Measurements from ENCODE around the gene RPRD1B.

Gene RPRD1B, protein sequence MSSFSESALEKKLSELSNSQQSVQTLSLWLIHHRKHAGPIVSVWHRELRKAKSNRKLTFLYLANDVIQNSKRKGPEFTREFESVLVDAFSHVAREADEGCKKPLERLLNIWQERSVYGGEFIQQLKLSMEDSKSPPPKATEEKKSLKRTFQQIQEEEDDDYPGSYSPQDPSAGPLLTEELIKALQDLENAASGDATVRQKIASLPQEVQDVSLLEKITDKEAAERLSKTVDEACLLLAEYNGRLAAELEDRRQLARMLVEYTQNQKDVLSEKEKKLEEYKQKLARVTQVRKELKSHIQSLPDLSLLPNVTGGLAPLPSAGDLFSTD

DNA sequence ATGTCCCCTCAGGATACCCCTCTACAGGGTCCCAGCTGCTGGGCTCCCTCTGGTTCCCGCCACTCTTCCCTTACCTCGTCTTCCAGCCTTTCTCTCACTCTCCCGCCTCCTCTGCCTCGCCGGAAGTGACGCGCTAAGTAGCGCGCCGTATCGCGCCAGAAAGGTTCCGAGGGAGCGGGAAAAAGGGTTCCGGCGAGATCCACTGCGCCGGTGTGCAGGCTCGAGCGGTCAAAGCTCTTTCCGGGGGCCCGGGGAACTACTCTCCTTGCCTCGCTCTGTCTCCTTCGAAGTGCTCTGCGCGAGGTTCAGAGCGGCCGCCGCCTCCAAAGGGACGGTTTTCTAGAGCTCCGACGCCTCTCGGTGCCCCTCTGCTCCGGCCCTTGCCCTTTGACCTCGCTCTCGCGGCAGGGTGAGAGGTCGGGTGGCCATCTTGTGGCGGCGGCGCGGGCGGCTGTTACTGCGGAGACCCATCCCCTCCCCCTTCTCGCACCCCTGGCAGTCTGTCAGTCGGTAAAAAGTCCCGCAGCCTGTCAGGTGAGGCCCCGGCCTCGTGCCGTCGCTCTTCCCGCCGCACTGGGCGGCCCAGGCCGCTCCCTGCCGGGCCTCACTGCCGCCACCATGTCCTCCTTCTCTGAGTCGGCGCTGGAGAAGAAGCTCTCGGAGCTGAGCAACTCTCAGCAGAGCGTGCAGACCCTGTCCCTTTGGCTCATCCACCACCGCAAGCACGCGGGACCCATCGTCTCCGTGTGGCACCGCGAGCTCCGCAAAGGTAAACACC is at the start of gene RPRD1B, which contains the start of gene TTI1:
TSS of gene RPRD1B (plus strand) at position 417 of the 778 bp plus-strand sequence. CDS start at position 619, 202 bp downstream.
TSS of gene TTI1 (minus strand) at position 127 of the 778 bp plus-strand sequence. CDS start 19,640 bp downstream, outside the sequence.
- peak; percentile 96 for DNase-seq (ENCODE audit: low spot score)

DNA sequence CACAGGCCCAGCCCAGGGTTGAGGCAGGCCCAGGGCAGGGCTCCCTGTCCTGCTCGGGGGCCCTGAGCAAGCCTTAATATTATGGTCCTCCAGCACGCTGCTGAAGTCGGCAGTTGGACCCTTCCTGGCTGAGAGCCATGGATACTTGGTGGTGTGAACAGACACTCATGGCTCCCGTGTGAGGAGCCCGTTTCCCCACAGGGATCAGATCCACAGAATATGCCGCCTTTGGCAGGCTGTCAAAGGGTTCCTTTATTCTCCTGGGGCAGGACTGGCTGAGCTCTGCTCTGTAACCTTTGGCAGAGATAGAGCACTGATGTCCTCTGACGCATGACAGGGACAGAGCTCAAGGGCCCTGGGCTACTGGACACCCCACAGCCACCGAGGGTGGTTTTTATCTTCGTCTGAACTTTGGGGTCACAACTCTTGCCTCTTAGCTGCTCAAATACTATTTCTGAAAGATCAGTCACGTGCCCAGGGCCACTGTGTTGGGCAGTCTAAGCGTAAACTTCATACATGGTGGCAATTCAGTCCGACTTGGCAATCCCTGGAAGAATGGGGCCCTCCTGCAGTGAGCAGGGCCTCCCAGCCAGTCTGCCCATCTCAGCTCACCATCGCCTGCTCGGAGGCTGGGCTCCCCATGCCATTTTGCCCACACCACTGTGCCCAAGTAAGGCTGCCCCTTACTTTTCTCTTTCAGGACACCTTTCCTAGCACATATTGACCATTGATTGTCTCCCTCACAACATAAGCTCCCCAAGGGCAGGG is 49.3 kb upstream of the RPRD1B start:
- DNase-seq (ENCODE audit: low spot score), result no peak

DNA sequence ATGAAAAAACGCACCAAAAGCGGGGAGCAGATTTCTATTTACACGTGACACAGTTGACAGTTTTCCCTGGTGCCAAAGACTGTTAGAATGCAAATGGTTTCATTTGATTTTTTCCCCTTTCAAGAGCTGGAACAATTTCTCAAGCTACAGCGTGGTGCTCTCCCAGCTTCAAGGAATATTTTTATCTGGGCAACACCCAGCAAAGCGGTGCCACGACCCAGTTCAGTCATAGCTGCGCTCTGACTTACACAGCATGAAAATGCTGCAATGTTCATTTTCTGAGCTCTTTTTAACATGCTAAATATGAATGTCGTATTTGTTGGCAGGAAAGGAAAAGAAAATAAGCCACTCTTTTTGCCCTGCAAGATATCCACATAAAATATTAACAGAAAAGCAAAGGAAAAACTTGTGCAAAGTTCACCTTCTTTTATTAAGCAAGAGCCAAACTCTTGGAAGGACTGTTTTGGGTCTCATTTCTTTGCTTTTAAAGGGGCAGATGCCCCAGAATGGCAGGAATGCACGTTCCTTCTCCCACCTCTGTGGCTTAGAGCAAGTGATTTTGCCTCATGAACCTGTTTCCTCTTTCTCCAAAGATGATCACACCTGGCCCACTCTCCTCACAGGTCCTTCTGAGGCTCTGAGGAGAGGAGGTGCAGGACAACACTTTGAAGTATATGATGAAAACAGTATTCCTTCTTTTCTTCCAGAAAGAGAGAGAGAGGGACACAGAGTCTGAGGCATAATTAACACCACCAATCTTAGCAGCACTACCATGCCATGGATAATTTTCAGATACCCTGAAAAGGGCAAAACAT is 47.3 kb upstream of the RPRD1B start:
- DNase-seq (ENCODE audit: low spot score), result no peak

DNA sequence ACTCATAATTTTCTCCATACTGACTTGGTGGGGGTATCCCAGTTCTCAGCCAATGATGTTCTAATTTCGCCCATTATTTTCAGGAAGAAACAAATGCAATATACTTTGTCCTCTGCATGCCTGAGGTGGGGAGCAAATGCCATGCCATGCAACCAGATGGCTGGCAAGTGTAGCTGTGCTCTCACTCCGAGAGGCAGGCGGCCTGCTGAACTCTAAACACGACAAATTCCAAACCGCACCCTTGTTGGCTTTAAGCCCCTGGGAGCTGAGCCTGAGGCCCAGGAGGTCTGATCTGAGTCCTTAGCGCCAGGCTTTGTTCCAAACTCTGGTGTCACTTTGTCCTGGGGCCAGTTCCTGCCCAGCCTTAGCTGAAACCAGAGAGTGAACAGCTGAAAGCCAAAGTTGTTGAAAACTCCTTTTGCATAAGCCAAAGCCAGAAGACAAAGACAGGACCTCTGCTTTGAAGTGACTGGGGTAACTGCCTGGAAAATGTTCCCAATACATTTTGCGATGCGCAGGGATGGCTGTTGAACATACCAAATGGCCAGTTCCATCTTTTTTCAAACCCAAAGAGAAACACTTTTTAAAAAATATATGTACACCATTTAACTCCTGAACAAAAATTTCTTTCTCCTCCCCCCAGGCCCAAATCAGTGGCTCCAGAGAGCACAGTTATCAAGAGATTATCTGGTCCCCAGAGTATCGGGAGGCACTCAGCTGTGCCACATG is 46.5 kb upstream of the RPRD1B start:
- no peak for DNase-seq (ENCODE audit: low spot score)

DNA sequence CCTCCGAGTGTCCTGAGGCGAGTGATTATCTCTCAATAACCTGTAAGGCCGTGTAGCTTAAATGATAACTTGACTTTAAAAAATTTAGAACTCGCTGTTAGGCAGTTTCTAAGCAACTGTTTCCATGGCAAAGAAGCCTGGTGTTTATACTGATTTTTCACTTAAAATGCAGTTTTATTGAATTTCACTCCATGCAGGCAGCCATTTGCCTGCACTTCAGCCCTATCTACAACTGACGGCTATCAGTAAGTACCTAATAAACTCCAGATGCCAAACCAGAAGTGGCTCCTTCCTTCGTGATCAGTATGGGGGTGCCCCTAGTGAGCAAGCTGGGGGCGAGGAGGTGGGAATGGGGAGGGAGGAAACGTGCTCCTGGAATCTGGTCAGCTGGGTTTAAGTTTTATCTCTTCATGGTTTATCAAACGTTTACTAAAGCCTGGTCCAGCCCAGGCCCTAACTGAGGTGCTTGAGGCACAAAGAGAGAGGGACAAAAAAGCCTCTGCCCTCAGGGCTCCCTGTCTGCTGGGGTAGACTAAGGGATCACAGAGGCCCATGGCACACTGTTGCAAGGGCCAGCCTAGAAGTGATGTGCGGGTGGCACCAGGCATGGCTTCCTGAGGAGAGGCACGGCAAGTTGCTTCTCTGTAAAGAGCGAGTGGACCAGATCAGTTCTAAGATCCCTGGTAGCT is 45.8 kb upstream of the RPRD1B start:
- DNase-seq (ENCODE audit: low spot score), result no peak

DNA sequence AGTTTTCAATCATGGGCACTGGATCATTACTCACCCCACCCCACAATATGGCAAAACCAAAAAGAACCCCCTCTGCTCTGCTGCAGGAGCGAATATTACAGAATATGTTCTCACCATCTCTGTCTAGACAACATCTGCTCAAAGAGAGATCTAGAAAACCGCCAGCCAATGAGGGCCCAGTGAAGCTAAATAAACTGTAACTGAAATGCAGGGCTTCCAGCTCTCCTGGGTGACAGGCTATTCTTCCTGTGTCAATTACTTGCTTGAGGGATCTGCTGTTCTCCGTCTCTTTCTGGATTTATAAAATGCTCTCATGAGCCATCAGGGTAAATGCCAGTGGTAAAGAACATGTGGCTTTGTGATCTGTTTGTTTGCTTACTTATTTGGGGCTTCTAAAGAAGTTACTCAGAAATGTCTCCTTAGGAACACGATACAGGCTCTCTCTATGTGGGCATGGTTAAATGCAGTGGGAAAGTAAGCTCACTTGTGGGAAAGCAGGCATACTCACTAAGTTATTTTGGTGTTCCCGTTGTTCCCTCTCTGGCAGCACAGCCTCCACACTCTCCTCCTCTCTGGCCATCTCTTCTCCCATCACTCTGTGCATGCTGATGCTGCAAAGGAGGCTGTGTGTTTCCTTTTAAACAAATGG is 45.1 kb upstream of the RPRD1B start:
- DNase-seq (ENCODE audit: low spot score), result no peak

DNA sequence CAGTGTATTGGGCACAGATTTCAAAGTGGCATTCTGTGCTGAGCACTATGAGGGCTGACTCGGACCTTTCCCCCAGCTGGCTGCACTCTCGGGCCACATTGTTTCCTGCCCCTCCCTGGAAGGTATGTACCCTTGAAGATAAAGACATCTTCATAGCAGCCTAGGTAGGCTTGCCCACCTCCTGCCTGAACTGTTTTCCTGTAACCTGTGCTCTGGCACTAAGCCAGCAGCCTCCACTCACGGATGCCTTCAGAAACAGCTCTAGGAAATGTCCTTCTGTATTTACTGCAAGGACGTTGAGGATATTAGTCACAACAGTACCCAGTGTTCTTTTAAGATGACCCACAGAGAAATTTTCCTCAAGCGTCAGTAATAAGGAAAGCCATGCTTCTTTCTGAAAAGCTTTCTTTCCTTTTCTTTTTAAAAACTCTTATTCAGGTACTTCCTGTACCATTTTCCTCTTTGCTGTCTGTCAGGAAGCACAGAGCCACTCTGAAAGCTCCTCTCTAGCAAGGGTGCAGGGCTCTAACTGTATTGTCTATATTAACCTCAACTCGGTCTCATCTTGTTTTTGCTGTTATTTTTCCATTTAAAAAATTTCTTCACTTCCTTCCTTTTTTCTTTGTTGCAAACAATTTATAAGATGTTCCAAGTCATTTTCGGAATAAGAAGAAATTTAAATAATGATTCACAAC is 43.8 kb upstream of the RPRD1B start:
- no peak for DNase-seq (ENCODE audit: low spot score)

DNA sequence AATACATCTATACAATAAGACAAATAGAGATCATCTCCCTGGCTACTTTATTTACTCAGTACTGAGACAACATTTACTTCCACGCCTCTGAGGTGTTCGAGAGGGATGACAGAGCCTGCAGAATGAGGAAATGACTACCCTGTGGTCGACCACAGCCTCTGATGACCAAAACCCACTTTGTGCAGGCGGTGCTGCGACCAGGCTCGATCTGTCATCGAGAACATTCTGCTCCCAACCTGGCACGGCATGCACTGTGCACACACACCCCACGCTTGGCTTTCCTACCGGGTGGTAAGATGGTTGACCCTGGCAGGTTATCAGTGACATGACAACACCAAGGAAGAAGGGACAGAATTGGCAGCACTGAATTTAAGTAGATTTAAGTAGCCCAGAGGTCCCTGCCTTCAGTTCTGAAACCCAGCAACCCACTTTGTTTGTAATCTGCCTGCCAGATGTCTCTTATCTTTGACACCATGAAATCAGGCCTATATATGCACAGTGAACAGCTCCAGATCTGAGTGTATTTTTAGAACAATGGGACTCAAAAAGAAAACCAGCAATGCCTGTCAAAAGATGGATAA is 42.9 kb upstream of the RPRD1B start:
- no peak for DNase-seq (ENCODE audit: low spot score)

DNA sequence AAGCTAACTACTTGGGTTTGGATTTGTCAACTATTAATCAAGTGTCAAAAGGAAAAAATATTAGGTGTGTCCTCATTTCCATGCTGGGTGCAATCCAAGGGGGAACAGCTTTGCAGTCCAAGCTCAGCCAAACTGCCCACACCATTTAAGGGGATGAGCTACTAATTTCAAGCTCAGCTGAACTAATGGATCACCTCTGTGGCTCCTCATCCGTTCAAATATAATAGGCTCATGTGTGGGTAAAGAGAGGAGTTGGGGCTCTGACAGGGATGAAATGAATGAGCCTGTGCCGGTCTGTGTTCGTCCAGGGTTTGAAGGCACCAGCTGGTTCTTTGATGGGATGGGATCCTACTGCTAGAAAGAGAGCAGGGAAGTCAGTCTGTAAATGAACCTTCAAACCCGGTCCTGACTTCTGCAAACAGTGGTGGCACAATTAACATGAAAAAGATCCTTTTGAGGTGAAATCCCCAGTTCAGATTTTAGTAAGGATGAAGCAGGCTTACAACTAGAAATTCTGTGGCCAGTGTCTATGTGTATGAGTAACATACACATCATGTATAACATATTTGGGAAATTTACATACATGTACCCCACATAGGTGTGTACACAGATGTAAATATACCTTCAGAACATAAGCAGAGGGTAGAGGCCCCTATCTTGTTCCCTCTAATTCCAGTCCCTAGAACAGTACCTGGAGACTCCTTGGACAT is 42.2 kb upstream of the RPRD1B start:
- DNase-seq (ENCODE audit: low spot score), result no peak

DNA sequence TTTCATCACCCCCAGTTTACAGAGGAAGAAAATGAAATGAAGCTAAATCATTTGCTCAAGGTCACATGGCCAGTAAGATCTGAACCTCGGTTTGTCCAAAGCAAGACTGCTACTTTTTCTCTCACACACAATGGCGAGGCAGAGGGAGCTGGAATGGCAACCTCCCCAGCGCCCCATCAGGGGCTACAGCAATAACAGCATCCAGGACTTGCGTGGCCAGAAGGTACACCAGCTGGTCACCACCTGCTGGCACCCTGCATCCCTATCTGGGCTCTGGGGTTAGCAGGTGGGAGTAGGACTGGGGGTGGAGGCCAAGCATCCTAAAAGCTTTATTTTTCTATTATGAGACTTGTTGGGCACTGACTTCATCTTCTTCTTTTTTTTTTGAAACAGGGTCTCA is 41.6 kb upstream of the RPRD1B start:
- DNase-seq (ENCODE audit: low spot score), result no peak

DNA sequence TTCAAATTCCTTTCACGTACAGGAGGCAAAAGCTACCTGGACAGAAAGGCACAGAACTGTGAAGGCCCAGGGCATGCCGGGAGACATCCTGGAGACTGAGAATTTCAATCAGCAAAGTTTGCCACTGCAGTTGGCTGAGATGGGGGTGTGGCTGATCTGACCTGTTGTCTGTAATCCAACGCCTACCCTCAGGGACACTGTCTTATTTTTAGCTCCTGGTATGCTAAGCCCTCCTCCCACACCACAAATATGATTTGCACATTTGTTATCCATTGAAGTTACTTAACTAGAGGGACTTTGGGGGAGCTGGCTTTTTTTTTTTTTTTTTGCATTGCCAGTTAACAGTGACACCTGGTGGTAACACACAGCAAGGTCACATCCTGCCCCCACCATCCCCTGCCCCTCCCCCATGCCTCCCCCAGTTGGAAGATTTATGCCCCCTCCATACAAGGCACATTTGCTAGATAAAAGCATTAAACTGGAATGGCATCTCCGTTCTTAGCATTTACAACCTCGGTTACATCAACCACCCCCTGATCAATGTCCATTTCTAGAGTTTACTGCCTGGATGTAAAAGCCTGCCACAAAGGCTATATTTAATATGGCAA is 40.6 kb upstream of the RPRD1B start:
- no peak for DNase-seq (ENCODE audit: low spot score)

DNA sequence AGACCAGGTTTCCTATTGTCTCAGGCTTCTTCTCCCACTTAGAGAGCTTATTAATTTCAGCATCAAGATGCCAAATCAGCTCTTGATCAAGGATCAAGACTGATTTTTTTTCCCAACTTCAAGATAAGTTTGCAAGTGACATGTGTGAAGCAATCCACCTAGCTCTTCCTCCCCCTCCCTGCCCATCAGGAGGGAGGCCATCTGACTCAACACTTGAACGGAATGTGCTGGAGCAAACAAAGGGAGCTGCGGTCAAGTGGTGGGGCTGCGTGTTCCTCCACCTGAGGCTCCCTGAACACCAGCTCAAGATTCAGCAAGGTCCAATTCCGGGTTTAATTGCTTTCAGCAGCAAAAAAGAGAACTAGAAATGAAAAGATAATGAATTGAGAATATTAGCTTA is 39.0 kb upstream of the RPRD1B start:
- DNase-seq (ENCODE audit: low spot score), result no peak

DNA sequence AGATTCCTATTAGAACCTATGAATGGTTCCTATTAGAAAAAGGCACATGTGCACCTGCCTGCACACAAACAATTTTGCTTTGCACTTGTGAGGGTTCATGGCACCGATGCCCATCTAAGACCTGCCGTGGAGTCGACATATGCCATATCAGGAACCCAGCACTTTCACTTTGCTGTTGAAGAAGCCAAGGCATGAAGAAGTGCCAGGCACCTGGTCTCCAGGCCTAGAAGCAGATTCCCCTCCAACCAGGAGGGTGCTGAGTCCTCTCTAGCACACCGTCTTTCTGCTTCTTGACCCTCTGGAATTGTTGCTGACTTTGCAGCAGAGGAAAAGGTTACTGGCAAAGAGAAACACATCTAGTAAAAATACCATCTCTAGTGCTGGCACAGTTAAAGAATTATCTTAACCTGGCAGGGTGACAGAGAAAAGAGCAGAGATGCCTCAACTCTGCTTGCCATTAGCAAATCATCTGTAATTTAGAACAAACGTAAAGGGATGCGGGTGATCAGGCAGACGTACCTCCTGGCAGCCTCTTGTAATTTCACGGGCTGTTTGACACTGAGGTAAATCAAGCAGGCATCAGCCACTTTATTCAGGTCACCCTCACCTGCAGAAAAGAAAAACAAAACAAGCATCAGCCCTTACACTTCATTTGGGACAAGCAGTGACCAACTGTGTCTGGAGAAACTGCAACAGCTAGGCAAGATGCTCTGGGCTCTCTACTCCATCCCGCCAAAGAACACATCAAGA is 37.5 kb upstream of the RPRD1B start:
- DNase-seq (ENCODE audit: low spot score), result no peak

DNA sequence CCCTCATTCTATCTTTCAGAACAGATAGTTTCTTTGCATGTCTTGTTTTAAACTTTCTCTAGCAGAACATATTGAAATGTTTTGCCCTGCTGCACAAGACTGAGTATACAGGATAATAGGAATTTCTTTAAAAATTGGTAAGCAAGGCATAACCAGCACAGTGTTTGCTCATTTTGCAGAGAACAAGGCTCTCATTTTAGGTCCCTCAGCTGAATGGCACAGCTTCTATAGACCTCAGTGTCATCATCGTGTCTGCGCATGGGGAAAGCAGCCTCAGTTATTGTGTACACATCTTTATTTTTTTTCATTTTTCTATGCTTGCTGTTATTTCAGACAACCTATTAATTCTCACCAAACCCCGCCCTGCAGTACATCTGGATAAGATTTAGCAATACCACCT is 36.0 kb upstream of the RPRD1B start:
- DNase-seq (ENCODE audit: low spot score), result no peak

DNA sequence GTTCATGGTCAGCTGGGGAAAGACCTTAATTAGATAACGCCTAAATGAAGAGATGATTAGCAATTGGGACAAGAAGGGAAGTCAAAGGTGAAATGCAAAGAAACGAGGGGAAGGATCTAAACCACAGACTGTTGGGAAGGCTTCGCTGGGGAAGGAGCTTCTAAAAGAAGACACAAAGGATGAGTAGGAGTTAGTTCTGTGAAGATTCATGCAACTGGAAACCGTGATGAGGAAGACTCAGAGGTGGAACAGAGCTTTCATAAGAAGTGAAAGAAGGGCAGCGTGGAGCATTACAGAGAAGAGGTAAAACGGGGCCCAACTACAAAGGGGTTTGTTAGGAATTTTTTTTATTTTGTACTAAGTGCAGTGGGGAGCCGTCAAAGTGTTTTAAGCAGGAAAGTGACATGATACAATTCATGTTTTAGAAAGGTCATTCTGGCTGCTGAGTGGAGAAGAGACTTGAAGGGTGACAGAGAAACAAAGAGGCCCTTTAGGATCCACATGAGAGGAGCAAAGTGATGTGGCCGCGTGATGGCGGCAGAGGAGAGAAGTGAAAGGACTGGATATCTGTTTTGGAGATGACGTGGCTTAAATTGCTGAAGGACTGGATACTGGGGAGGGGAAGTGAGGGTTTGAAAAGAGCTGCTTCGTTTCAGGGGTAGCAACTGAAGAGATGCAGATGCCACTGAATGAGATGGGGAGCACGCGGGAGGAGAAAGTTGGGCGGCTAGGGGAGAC is 33.9 kb upstream of the RPRD1B start:
- no peak for DNase-seq (ENCODE audit: low spot score)

DNA sequence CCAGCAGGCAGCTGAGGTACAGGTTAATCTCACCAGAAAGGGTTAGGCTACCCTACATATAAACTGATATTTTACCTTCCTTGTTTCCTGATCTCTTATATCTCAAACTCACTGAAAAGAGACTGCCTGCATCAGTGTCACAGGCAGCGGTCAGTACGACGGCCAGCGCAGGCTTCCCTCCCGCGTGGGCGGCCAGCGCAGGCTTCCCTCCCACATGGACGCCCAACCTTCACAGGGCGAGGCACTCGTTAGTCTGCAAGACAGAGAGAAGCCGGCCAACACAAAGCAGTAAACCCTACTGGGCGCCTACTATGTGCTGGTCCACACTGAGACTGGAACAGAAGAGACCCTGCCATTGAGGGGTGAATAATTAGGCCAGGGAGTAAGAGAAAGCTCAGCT is 33.3 kb upstream of the RPRD1B start:
- DNase-seq (ENCODE audit: low spot score), result no peak

Data from left forelimb (tissue), 1 donor.